ENCODE measurements around the gene TNFAIP8L3.

- no peak for TF ChIP-seq CTCF (IDR thresholded peaks at IDR 0.05; ENCODE audit: borderline replicate concordance, extremely low read depth, low read length, poor library complexity, severe bottlenecking)
- TF ChIP-seq EZH2 (IDR thresholded peaks at IDR 0.05; ENCODE audit: borderline replicate concordance, low read depth, low read length, severe bottlenecking) = no peak
These were observed 71.2 kb downstream of the TNFAIP8L3 start for GRCh38 chr15:51023499-51023898.
